K562 (cell line): ENCODE data around the gene GPC3. TPM values are rescaled to one million over a fixed set of nuclear protein-coding genes. Genes with fewer than 3 reads are reported as not detected.

Experiments used
- ATAC-seq: fragments of 200-7000 bp; cut with Tn5 transposase; 3 replicates; pipeline ENCODE4 v1.9.1; 2020; ENCODE audit warnings: moderate library complexity
- BruUV-seq: library from RNA; stranded (reverse); fragments of 400-500 nt; replicated peaks from 2 replicates; lab custom pipeline; 2021; lab: Mats Ljungman, UMichigan
- CTCF ChIA-PET: fragments of 300-600 bp; formaldehyde crosslinking; extraction: SDS; loops from one replicate; lab custom pipeline; 2021; ENCODE audit warnings: low intra/inter-chr PET ratio; lab: Yijun Ruan, JAX
- POLR2A ChIA-PET: fragments of 300-600, 350-650 bp; sonication (Branson Sonifier 250); formaldehyde crosslinking; extraction: SDS; loops from one replicate; lab custom pipeline; 2021; ENCODE audit warnings: antibody characterized with exemption, inconsistent platforms; lab: Yijun Ruan, JAX
- DNase-seq, 4 experiments: peaks; one replicate each; pipeline versions ENCODE4 v3.0.0 to v3.0.0-alpha.2; 2011 to 2018; ENCODE audit warnings: low spot score in 3 of 4, mixed read lengths in 3 of 4; ENCODE audit errors: extremely low read depth in 1 of 4
- FAIRE-seq: peaks from 2 replicates; lab custom pipeline; 2011; peaks lifted over from hg19 to GRCh38; lab: Jason Lieb, UNC
- H2AFZ ChIP-seq: 2 replicates; pipeline ENCODE4 v1.6.0; 2011; ENCODE audit warnings: low read depth, low read length, control low read depth, inconsistent platforms
- H3K27ac ChIP-seq: fragments of 200-600 bp; 3 replicates; pipeline ENCODE4 v1.8.0; 2011; ENCODE audit warnings: low read depth, mild to moderate bottlenecking, control low read depth, inconsistent platforms, low read length, moderate library complexity, mixed read lengths; ENCODE audit errors: extremely low read depth
- H3K27me3 ChIP-seq, 2 experiments: fragments of 300-600 bp in 1 of 2; 2 replicates in 1 of 2; 3 replicates in 1 of 2; pipeline versions ENCODE4 v1.6.0 to v1.8.0; 2011; ENCODE audit warnings: inconsistent platforms in 2 of 2, low read length in 2 of 2, mild to moderate bottlenecking in 1 of 2, mixed read lengths in 1 of 2, moderate library complexity in 1 of 2; ENCODE audit not compliant: control insufficient read depth in 2 of 2, insufficient read depth in 2 of 2
- H3K36me3 ChIP-seq: fragments of 300-600 bp; 3 replicates; pipeline ENCODE4 v1.8.0; 2011; ENCODE audit warnings: mild to moderate bottlenecking, low read length, inconsistent platforms; ENCODE audit not compliant: control insufficient read depth, insufficient read depth
- H3K4me1 ChIP-seq, 2 experiments: fragments of 200-600 bp in 1 of 2; replicated peaks in 1 of 2; 2 replicates in 1 of 2; 3 replicates in 1 of 2; pipeline versions ENCODE4 v1.5.1 to v1.8.0; 2011; ENCODE audit warnings: inconsistent platforms in 2 of 2, low read length in 2 of 2, mild to moderate bottlenecking in 1 of 2, mixed read lengths in 1 of 2, moderate library complexity in 1 of 2; ENCODE audit not compliant: control insufficient read depth in 2 of 2, insufficient read depth in 2 of 2
- H3K4me2 ChIP-seq: 2 replicates; pipeline ENCODE4 v1.6.1; 2011; ENCODE audit warnings: low read length, control low read depth, inconsistent platforms, mixed read lengths; ENCODE audit not compliant: insufficient read depth
- H3K4me3 ChIP-seq: fragments of 200-600 bp; sonication (generic), shearing (Covaris generic); 2 replicates; pipeline ENCODE4 v1.5.1; 2016; ENCODE audit warnings: control low read depth, inconsistent platforms
- H3K79me2 ChIP-seq: fragments of 200-600 bp; 3 replicates; pipeline ENCODE4 v1.8.0; 2011; ENCODE audit warnings: low read length, inconsistent platforms; ENCODE audit not compliant: control insufficient read depth, insufficient read depth
- H3K9ac ChIP-seq, 2 experiments: 2 replicates each; pipeline versions ENCODE4 v1.6.0 to v1.6.1; 2011; ENCODE audit warnings: low read depth in 2 of 2, low read length in 2 of 2, control low read depth in 1 of 2, inconsistent platforms in 1 of 2, mild to moderate bottlenecking in 1 of 2, mixed read lengths in 1 of 2; ENCODE audit not compliant: insufficient read depth in 1 of 2
- H3K9me1 ChIP-seq: one replicate; pipeline ENCODE4 v1.6.0; 2011; ENCODE audit warnings: inconsistent platforms, mild to moderate bottlenecking, low read length, moderate library complexity; ENCODE audit not compliant: control insufficient read depth, insufficient read depth
- H3K9me3 ChIP-seq: replicated peaks from 2 replicates; pipeline ENCODE4 v1.5.1; 2011; ENCODE audit warnings: low read depth, low read length, inconsistent platforms; ENCODE audit not compliant: control insufficient read depth, insufficient read depth
- H4K20me1 ChIP-seq: replicated peaks from 2 replicates; pipeline ENCODE4 v1.6.1; 2011; ENCODE audit warnings: low read length, inconsistent platforms, mixed read lengths; ENCODE audit not compliant: control insufficient read depth, insufficient read depth
- ARID1B ChIP-seq: fragments of 450-650 bp; IDR thresholded peaks from 2 replicates; pipeline ENCODE4 v1.6.1; 2016; ENCODE audit warnings: antibody characterized with exemption, mild to moderate bottlenecking, inconsistent platforms
- CXXC5 ChIP-seq: fragments of 250-450 bp; sonication (Bioruptor Pico); IDR thresholded peaks from 2 replicates; pipeline ENCODE4 v1.8.0; 2022; ENCODE audit warnings: inconsistent platforms, mild to moderate bottlenecking, moderate library complexity
- GABPB1 ChIP-seq: sonication (generic); formaldehyde crosslinking; IDR thresholded peaks from 2 replicates; pipeline ENCODE4 v1.8.0; 2022; ENCODE audit warnings: mild to moderate bottlenecking, missing genetic modification reagents
- WGBS: fragments of 100-300 bp; shearing (Covaris generic); methylation state at CpG from one replicate; pipeline ENCODE4 v1.1.6; 2016; ENCODE audit warnings: low coverage, mixed read lengths; ENCODE audit not compliant: insufficient coverage; ENCODE audit errors: missing lambda C conversion rate; 5-methylcytosine and 5-hydroxymethylcytosine counted together
- in situ Hi-C: fragments of 300-500 bp; cut with MboI; formaldehyde crosslinking; loops from 4 replicates; pipeline ENCODE4 v1.15.0; 2018; ENCODE audit warnings: inconsistent platforms, mixed read lengths
- intact Hi-C: fragments of 100-400 bp; cut with micrococcal nuclease; formaldehyde crosslinking; loops from 2 replicates; pipeline ENCODE4 v1.14.2; 2022
- polyA plus RNA-seq, 8 experiments: library from polyadenylated mRNA; depleted of rRNA in 4 of 8; stranded (reverse) in 5 of 8; unstranded in 3 of 8; fragments of >200 nt; fragmentation: Nextera tagmentation in 2 of 8; fragmentation: Illumina TruSeq in 1 of 8; extraction: Ambion mirVana in 2 of 8; extraction: Trizol in 1 of 8; gene quantifications; 2 replicates each; pipeline versions ENCODE4 v1.2.1 to v1.2.3, GENCODE V29; 2011 to 2014; ENCODE audit warnings: inconsistent platforms in 1 of 8, missing spikeins in 1 of 8
- total RNA-seq, 7 experiments: library from RNA; depleted of rRNA in 6 of 7; stranded (reverse); fragments of >200 nt in 6 of 7; fragmentation: Illumina TruSeq in 2 of 7; extraction: Trizol in 2 of 7; gene quantifications; 2 replicates each; pipeline versions ENCODE4 v1.2.1 to v1.2.3, GENCODE V29; 2011 to 2021; ENCODE audit warnings: low replicate concordance in 1 of 7
- TF ChIP-seq, protein P1 (sequence below): fragments of 450-650 bp; IDR thresholded peaks from 2 replicates; pipeline ENCODE4 v1.7.1; 2018; ENCODE audit warnings: mild to moderate bottlenecking, low read depth; ENCODE audit not compliant: partially characterized antibody

Gene GPC3
- total and polyA plus RNA-seq, 9 of the 15 experiments (the other 6 are each of a cell fraction or from before 2014, with no cell fraction given), result 0.42 TPM; not detected in 8

DNA sequence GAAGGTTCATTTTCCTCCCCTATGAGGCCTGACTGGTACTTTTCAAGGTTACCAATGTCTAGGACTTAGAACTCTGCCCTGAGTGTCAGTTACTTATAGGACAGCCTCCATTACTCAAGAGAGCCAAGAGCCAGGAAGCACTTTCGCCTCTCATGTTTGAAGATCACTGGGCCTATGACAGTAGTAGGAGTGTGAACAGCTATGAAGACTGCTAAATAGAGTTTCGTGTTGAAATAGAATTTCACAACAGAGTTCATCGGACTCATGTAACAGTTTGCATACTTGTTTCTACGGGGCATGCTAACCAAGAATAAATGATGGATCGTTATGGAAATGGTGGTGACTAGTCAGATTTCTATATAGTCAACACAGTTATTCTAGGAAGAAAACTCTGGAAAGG is 472.3 kb downstream of the GPC3 start (continued):
- TF ChIP-seq, protein P1, sequence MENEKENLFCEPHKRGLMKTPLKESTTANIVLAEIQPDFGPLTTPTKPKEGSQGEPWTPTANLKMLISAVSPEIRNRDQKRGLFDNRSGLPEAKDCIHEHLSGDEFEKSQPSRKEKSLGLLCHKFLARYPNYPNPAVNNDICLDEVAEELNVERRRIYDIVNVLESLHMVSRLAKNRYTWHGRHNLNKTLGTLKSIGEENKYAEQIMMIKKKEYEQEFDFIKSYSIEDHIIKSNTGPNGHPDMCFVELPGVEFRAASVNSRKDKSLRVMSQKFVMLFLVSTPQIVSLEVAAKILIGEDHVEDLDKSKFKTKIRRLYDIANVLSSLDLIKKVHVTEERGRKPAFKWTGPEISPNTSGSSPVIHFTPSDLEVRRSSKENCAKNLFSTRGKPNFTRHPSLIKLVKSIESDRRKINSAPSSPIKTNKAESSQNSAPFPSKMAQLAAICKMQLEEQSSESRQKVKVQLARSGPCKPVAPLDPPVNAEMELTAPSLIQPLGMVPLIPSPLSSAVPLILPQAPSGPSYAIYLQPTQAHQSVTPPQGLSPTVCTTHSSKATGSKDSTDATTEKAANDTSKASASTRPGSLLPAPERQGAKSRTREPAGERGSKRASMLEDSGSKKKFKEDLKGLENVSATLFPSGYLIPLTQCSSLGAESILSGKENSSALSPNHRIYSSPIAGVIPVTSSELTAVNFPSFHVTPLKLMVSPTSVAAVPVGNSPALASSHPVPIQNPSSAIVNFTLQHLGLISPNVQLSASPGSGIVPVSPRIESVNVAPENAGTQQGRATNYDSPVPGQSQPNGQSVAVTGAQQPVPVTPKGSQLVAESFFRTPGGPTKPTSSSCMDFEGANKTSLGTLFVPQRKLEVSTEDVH, result no peak
- TF ChIP-seq ARID1B, result no peak

DNA sequence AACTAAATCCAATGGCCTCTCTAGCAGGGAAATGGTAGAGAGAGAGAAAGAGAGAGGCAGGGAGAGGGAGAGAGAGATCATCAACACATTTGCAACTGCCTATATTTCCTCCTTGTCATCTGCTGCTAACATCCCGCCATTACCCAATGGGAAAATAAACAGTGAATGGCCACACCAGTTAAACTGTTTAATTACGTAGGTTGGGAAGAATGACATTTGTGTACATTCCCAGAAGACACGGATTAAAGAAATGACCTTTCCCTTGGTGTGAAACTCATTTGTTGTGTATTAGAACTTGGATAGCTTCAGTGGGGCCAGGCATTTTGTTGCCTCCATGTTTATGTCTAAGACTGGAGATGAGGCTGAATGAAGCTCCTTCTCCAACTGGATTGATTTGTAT is 474.4 kb downstream of the GPC3 start:
- Histone ChIP-seq H3K27ac (no peak overlapping the region), H3K9me3 (no peaks in the 10 kb centered on the region), H4K20me1 (no peaks in the 10 kb centered on the region), H3K4me3 (no peak overlapping the region), H3K9me1 (no peaks in the 10 kb centered on the region), H3K27me3 (no peaks in the 10 kb centered on the region), H2AFZ (no peak overlapping the region), H3K9ac (no peak overlapping the region), H3K4me1 (no peaks in the 10 kb centered on the region), H3K79me2 (no peaks in the 10 kb centered on the region), H3K4me2 (no peak overlapping the region), H3K36me3 (no peaks in the 10 kb centered on the region)
- ATAC-seq, result no peak
- intact Hi-C loops (no loop called here), in situ Hi-C loops (no loop called here)
- no peak for FAIRE-seq
- WGBS, result 0% methylated on average over 3 of the region's 3 CpGs
- POLR2A ChIA-PET, result no interaction called here
- TF ChIP-seq GABPB1 (CRISPR knock-in tag) (no peak), CXXC5 (CRISPR knock-in tag) (no peak)
- CTCF ChIA-PET, result no interaction called here
- BruUV-seq, result no TSS peak
- no peak for DNase-seq
